Testis (tissue), 3 donors: ENCODE results near the gene FOS. TPM values are rescaled to one million over a fixed set of nuclear protein-coding genes. Genes with fewer than 3 reads are reported as not detected.
"Not testable (repeated sequence)": the region's sequence is repeated elsewhere in the genome, so short reads cannot be mapped to it uniquely, and the experiment has no call there.

Source experiments
- DNase-seq: peaks from one replicate; pipeline ENCODE4 v3.0.0-alpha.2; 2019
- H3K27ac ChIP-seq, 2 donors: fragments of 200-600 bp; sonication (generic); one replicate each; pipeline ENCODE4 v1.5.1; 2019
- H3K27me3 ChIP-seq: fragments of 200-600 bp; sonication (generic); one replicate; pipeline ENCODE4 v1.5.1; 2019
- H3K36me3 ChIP-seq: fragments of 200-600 bp; sonication (generic); one replicate; pipeline ENCODE4 v1.5.1; 2017; ENCODE audit warnings: low read depth; ENCODE audit errors: missing control alignments
- H3K4me1 ChIP-seq: fragments of 200-600 bp; sonication (generic); one replicate; pipeline ENCODE4 v1.5.1; 2019
- H3K4me3 ChIP-seq, 2 donors: fragments of 200-600 bp; sonication (generic); one replicate each; pipeline ENCODE4 v1.5.1; 2017 to 2019
- H3K9me3 ChIP-seq: fragments of 200-600 bp; sonication (generic); one replicate; pipeline ENCODE4 v1.5.1; 2017
- POLR2A ChIP-seq: fragments of 450-650 bp; IDR thresholded peaks from one replicate; pipeline ENCODE4 v1.6.1; 2017; ENCODE audit warnings: antibody characterized with exemption, mild to moderate bottlenecking, moderate library complexity
- WGBS, 2 donors: methylation state at CpG; one replicate each; pipeline ENCODE4 v1.1.5; 2018; 5-methylcytosine and 5-hydroxymethylcytosine counted together
- intact Hi-C: fragments of 100-400 bp; cut with DNase I; formaldehyde crosslinking; loops from one replicate; pipeline ENCODE4 v1.15.1; 2023; ENCODE audit warnings: low total_unique reads
- polyA plus RNA-seq: library from polyadenylated mRNA; stranded (reverse); fragments of 350-450 nt; fragmentation: Illumina TruSeq; extraction: RNeasy Lipid Tissue Mini Kit (QIAGEN cat#74804); gene quantifications from one replicate; pipeline ENCODE4 v1.2.3, GENCODE V29; 2014; ENCODE audit warnings: low read depth, low replicate concordance; ENCODE audit not compliant: insufficient read depth
- total RNA-seq, 2 donors: library from RNA; depleted of rRNA; stranded (reverse); fragments of >200 nt; gene quantifications; one replicate each; pipeline ENCODE4 v1.2.3, GENCODE V29; 2016
- TF ChIP-seq, protein P1 (sequence below), 3 experiments: fragments of 450-650 bp in 2 of 3; fragments of 200-600 bp in 1 of 3; sonication (generic) in 1 of 3; IDR thresholded peaks; one replicate each; pipeline ENCODE4 v1.5.1; 2016 to 2019; ENCODE audit warnings: antibody characterized with exemption in 3 of 3, mild to moderate bottlenecking in 2 of 3, moderate library complexity in 1 of 3

The FOS gene
- total and polyA plus RNA-seq, 3 donors from 2014 or later: 44.2 to 247 (median 66.1) TPM

DNA sequence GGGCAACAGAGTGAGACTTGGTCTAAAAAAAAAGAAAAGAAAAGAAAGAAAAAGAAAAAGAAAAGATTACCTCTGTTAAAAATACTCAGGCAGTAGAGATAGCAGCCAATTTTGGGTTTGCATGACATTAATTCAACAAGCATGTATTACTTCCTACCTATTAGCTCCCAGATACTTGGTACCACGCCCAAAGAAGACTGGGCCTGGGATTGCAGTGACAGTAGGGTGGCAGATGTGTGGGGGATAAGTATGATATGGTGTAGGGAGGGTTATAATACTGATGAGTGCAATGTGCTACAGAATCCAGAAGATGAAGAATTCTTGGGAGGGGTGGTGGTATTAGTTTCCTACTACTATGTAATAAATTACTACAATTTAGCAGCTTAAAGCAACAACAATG lies 46.4 kb upstream of the FOS start:
- Histone ChIP-seq H3K4me3 (no peak overlapping the region), H3K27me3 (no peaks in the 10 kb centered on the region), H3K36me3 (no peaks in the 10 kb centered on the region), H3K9me3 (no peaks in the 10 kb centered on the region), H3K27ac (no peak overlapping the region), H3K4me1 (peaks cover 26% of the 10 kb centered on the region)
- TF ChIP-seq POLR2A: no peak
- TF ChIP-seq, protein P1, sequence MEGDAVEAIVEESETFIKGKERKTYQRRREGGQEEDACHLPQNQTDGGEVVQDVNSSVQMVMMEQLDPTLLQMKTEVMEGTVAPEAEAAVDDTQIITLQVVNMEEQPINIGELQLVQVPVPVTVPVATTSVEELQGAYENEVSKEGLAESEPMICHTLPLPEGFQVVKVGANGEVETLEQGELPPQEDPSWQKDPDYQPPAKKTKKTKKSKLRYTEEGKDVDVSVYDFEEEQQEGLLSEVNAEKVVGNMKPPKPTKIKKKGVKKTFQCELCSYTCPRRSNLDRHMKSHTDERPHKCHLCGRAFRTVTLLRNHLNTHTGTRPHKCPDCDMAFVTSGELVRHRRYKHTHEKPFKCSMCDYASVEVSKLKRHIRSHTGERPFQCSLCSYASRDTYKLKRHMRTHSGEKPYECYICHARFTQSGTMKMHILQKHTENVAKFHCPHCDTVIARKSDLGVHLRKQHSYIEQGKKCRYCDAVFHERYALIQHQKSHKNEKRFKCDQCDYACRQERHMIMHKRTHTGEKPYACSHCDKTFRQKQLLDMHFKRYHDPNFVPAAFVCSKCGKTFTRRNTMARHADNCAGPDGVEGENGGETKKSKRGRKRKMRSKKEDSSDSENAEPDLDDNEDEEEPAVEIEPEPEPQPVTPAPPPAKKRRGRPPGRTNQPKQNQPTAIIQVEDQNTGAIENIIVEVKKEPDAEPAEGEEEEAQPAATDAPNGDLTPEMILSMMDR (IDR thresholded peaks at IDR 0.05): no peak
- intact Hi-C loops: no loop called here
- WGBS, 2 donors: 88 to 96% methylated on average over 1 of the region's 1 CpG
- no peak for DNase-seq

DNA sequence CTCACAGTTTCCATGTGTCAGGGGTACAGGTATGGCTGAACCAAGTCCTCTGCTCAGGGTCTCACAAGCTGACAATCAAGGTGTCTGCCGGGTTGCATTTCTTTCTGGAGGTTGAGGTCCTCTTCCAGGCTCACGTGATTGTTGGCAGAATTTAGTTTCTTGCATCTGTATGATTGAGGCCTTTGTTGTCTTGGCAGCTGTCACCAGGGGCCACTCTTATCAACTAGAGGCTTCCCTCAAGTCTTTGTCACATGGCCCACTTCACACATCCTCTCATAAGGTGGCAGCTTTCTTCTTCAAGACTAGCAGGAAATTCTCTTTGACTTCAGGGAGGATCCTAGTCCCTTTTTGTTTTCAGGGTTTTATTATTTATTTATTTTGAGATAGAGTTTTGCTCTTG lies 46.0 kb upstream of the FOS start:
- intact Hi-C loops: no loop called here
- Histone ChIP-seq H3K36me3 (no peaks in the 10 kb centered on the region), H3K27me3 (no peaks in the 10 kb centered on the region), H3K27ac (no peak overlapping the region), H3K4me1 (peaks cover 27% of the 10 kb centered on the region), H3K4me3 (no peak overlapping the region), H3K9me3 (no peaks in the 10 kb centered on the region)
- no peak for TF ChIP-seq POLR2A
- TF ChIP-seq, protein P1 (IDR thresholded peaks at IDR 0.05): no peak
- 72 to 79% methylated on average over 2 of the region's 2 CpGs for WGBS, 2 donors
- no peak for DNase-seq

DNA sequence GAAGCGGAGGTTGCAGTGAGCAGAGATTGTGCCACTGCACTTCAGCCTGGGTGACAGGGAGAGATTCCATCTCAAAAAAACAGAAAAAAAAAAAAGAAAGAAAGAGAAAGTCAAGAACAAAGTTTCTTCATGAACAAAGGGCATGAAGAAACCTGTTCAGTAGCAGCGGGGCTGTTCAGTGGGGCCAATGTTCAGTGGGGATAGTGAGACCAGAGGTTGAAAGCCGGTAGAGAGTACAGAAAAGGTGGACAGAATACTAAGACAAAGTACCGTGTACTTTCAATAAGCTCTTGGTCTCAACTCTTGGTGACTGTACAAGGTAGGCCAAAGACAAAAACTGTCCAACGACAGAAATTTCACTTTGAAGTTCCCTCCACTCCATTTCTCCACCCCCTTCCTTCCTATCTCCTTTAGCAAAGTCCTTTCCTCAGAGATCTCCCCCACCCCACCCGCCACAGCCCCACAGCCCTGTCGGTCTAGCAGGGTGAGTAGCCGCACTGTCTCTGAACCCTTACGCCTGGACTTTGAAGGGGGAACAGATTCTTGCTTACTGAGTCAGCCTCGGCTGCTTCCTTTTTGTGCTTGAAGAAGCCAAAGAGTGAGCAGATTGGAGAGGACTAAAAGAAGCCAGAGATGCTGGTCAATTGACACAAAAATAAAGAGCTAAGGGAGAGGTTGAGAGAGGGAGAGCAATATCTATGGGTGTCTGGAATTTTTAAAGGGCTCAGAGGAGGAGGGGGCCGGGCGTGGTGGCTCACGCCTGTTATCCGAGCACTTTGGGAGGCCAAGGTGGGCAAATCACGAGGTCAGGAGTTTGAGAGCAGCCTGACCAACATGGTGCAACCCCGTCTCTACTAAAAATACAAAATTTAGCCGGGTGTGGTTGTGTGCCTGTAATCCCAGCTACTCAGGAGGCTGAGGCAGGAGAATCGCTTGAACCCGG lies 44.2 kb upstream of the FOS start:
- Histone ChIP-seq H3K4me3 (no peak overlapping the region), H3K9me3 (no peaks in the 10 kb centered on the region), H3K36me3 (no peaks in the 10 kb centered on the region), H3K27me3 (no peaks in the 10 kb centered on the region), H3K27ac (no peak overlapping the region), H3K4me1 (peaks cover 36% of the 10 kb centered on the region)
- intact Hi-C loops: no loop called here
- TF ChIP-seq POLR2A: no peak
- TF ChIP-seq, protein P1 (IDR thresholded peaks at IDR 0.05): no peak
- 82 to 87% methylated on average over 19 of the region's 19 CpGs for WGBS, 2 donors
- DNase-seq: no peak

DNA sequence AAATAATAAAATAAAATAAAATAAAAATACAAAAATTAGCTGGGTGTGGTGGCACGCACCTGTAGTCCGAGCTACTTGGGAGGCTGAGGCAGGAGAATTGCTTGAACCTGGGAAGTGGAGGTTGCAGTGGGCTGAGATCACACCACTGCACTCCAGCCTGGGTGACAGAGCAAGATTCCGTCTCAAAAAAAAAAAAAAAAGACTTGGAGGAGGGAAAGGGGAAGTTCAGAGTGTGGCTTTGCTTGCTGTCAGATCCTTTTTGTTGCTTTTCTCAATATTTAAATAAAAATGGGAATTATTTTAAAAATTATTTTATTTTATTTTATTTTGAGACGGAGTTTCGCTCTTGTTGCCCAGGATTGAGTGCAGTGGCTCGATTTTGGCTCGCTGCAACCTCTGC lies 43.4 kb upstream of the FOS start:
- H3K4me3 ChIP-seq, DNase-seq, H3K9me3 ChIP-seq, H3K27me3 ChIP-seq, H3K27ac ChIP-seq, H3K36me3 ChIP-seq, intact Hi-C loops: not testable (repeated sequence)
- peaks cover 37% of the 10 kb centered on the region for H3K4me1 ChIP-seq
- WGBS, 2 donors: 85 to 86% methylated on average over 7 of the region's 7 CpGs

DNA sequence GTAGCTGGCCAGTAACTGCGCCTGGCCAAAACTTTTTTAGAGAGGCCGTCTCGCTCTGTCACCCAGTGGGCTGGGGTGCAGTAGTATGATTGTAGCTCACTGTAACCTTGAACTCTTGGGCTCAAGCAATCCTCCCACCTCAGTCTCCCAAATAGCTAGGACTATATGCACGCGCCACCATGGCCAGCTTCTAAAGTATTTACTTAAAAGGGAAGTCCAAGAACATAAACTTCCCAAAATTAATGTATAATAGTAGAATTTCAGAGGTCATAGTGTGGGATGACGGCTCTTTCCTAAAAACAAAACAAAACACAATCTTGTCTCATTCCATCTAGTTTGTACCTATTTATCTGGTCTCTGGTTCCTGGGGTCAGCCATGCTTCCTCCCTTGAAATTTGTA lies 42.2 kb upstream of the FOS start:
- no peak for DNase-seq
- Histone ChIP-seq H3K4me3 (no peak overlapping the region), H3K4me1 (peaks cover 37% of the 10 kb centered on the region), H3K9me3 (no peaks in the 10 kb centered on the region), H3K27ac (peak overlapping the region; percentile 76 to 83), H3K27me3 (no peaks in the 10 kb centered on the region), H3K36me3 (no peaks in the 10 kb centered on the region)
- 59 to 75% methylated on average over 6 of the region's 6 CpGs for WGBS, 2 donors
- intact Hi-C loops: no loop called here
- TF ChIP-seq, protein P1 (IDR thresholded peaks at IDR 0.05): no peak
- no peak for TF ChIP-seq POLR2A
